Panc1 (cell line): ENCODE data around the gene CACNA1G. TPM values are rescaled to one million over a fixed set of nuclear protein-coding genes. Genes with fewer than 3 reads are reported as not detected.

ENCODE experiments used
- ATAC-seq: fragments of 200-7000 bp; cut with Tn5 transposase; 2 replicates; pipeline ENCODE4 v1.9.1; 2020; ENCODE audit warnings: mild to moderate bottlenecking, moderate library complexity
- BruUV-seq: library from RNA; stranded (reverse); fragments of 400-500 nt; replicated peaks from 2 replicates; lab custom pipeline; 2021; lab: Mats Ljungman, UMichigan
- CTCF ChIA-PET: fragments of 300-600 bp; sonication (Branson Sonifier 250); formaldehyde crosslinking; loops from one replicate; lab custom pipeline; 2022; ENCODE audit warnings: antibody characterized with exemption; lab: Charles Lee
- POLR2A ChIA-PET: fragments of 300-600 bp; sonication (Branson Sonifier 250); formaldehyde crosslinking; loops from one replicate; lab custom pipeline; 2022; ENCODE audit warnings: antibody characterized with exemption; lab: Charles Lee
- DNase-seq: peaks from one replicate; pipeline ENCODE4 v3.0.0-alpha.2; 2010; ENCODE audit warnings: low read depth, low spot score
- H3K27ac ChIP-seq: 2 replicates; pipeline ENCODE4 v1.5.1; 2011; ENCODE audit warnings: mild to moderate bottlenecking, low read length, inconsistent platforms
- H3K27me3 ChIP-seq: fragments of 200-500 bp; sonication (Bioruptor generic); 2 replicates; pipeline ENCODE4 v1.6.0; 2014; ENCODE audit warnings: low read length, inconsistent platforms; ENCODE audit not compliant: control insufficient read depth, insufficient read depth
- H3K36me3 ChIP-seq: fragments of 200-500 bp; sonication (Bioruptor generic); 2 replicates; pipeline ENCODE4 v1.5.1; 2014; ENCODE audit warnings: inconsistent platforms, mild to moderate bottlenecking, low read length, moderate library complexity; ENCODE audit not compliant: control insufficient read depth, insufficient read depth
- H3K4me1 ChIP-seq: 2 replicates; pipeline ENCODE4 v1.5.1; 2011; ENCODE audit warnings: inconsistent platforms, mild to moderate bottlenecking, low read length, moderate library complexity; ENCODE audit not compliant: control insufficient read depth, insufficient read depth
- H3K4me3 ChIP-seq, 2 experiments: 2 replicates each; pipeline ENCODE4 v1.5.1; 2011 to 2012; ENCODE audit warnings: low read depth in 2 of 2, low read length in 2 of 2, mild to moderate bottlenecking in 2 of 2, inconsistent platforms in 1 of 2, moderate library complexity in 1 of 2
- H3K9me3 ChIP-seq: fragments of 200-500 bp; sonication (Bioruptor generic); 2 replicates; pipeline ENCODE4 v1.5.1; 2014; ENCODE audit warnings: low read depth, mild to moderate bottlenecking, inconsistent platforms, low read length, moderate library complexity; ENCODE audit not compliant: control insufficient read depth, insufficient read depth
- CTCF ChIP-seq: fragments of 450-650 bp; IDR thresholded peaks from 2 replicates; pipeline ENCODE4 v1.5.1; 2017; ENCODE audit warnings: mild to moderate bottlenecking
- POLR2AphosphoS5 ChIP-seq: IDR thresholded peaks from 2 replicates; pipeline ENCODE4 v1.6.1; 2012; ENCODE audit warnings: mild to moderate bottlenecking, low read depth, low read length, moderate library complexity
- REST ChIP-seq, 2 experiments: IDR thresholded peaks; 2 replicates each; pipeline ENCODE4 v1.6.1; 2011 to 2012; ENCODE audit warnings: low read depth in 2 of 2, control low read depth in 1 of 2, low read length in 1 of 2, mild to moderate bottlenecking in 1 of 2, moderate library complexity in 1 of 2; ENCODE audit not compliant: insufficient read depth in 1 of 2
- SIN3A ChIP-seq: IDR thresholded peaks from 2 replicates; pipeline ENCODE4 v1.6.1; 2012; ENCODE audit warnings: low read depth, mild to moderate bottlenecking, low read length, moderate library complexity, borderline replicate concordance; ENCODE audit not compliant: insufficient read depth
- TCF7L2 ChIP-seq: IDR thresholded peaks from 2 replicates; pipeline ENCODE4 v1.6.1; 2011; ENCODE audit warnings: mild to moderate bottlenecking, low read depth, low read length, inconsistent platforms
- in situ Hi-C: cut with HindIII; loops from 2 replicates; pipeline ENCODE4 v1.10.0; 2016; ENCODE audit warnings: low sequenced_read_pairs, low pct_unique_long_range_greater_than_20kb
- intact Hi-C: fragments of 100-400 bp; cut with micrococcal nuclease; formaldehyde crosslinking; loops from one replicate; pipeline ENCODE4 v1.10.0; 2022; ENCODE audit not compliant: unreplicated experiment
- total RNA-seq: library from RNA; stranded (reverse); gene quantifications from one replicate; pipeline ENCODE4 v1.2.1, GENCODE V29; 2021; ENCODE audit not compliant: unreplicated experiment

The CACNA1G gene
- total RNA-seq, 1 experiment from 2014 or later, result 10.0 TPM

GRCh38 chr17:50638966-50639713, 78.6 kb downstream of the CACNA1G start:
- H3K4me3 ChIP-seq, result peak overlapping the region in 1 of 2 experiments; percentile 32; a peak in 2 of 4 replicates
- intact Hi-C loops, result no loop called here
- no peaks in the 10 kb centered on the region for H3K9me3 ChIP-seq
- peaks cover 3% of the 10 kb centered on the region; the same call in 1 of the 2 replicates for H3K36me3 ChIP-seq
- DNase-seq, result peak; percentile 96
- ATAC-seq, result peak; percentile 81
- no TSS peak for BruUV-seq
- TF ChIP-seq SIN3A (no peak), POLR2AphosphoS5 (peak; percentile 99), TCF7L2 (peak; percentile 90), CTCF (no peak), REST (IDR thresholded peaks at IDR 0.05; ENCODE audit: insufficient read depth in 1 of 2, low read depth in 2 of 2, low read length in 1 of 2) (peak; percentile 34 to 44; a peak in 1 of 4 replicates)
- H3K27ac ChIP-seq, result peak overlapping the region; percentile 100
- CTCF ChIA-PET, result interaction anchor here (0.5 to 2.9 kb wide), 12 partner anchors 8 to 89 kb away, joined by 3 to 10 read pairs (median 5); no protein-coding TSS in a partner anchor
- H3K4me1 ChIP-seq, result peaks cover 88% of the 10 kb centered on the region
- H3K27me3 ChIP-seq, result no peaks in the 10 kb centered on the region
- POLR2A ChIA-PET, result interaction anchor here (0.6 to 1.6 kb wide), 4 partner anchors 23 to 97 kb away, joined by 3 to 12 read pairs (median 4); no protein-coding TSS in a partner anchor
- in situ Hi-C loops, result no loop called here

- CTCF ChIA-PET, result no interaction called here
- POLR2A ChIA-PET, result interaction anchor here (0.6 kb wide), 2 partner anchors 21 to 307 kb away, joined by 3 to 4 read pairs; no protein-coding TSS in a partner anchor
- ATAC-seq (no peak), DNase-seq (no peak)
- in situ Hi-C loops, result no loop called here
- Histone ChIP-seq H3K9me3 (no peaks in the 10 kb centered on the region), H3K27me3 (no peaks in the 10 kb centered on the region), H3K27ac (peak overlapping the region; percentile 100), H3K36me3 (0 out of 2 replicates have a peak, but pooled peaks cover 3% of the 10 kb centered on the region), H3K4me1 (peaks cover 87% of the 10 kb centered on the region), H3K4me3 (no peak overlapping the region)
- intact Hi-C loops, result no loop called here
- no peak for TF ChIP-seq REST (IDR thresholded peaks at IDR 0.05; ENCODE audit: insufficient read depth in 1 of 2, low read depth in 2 of 2, low read length in 1 of 2)
- BruUV-seq, result no TSS peak
Observed at GRCh38 chr17:50640686-50641351, 80.3 kb downstream of the CACNA1G start.
